Panc1 (cell line): ENCODE measurements around the gene CREB3L1. TPM values are rescaled to one million over a fixed set of nuclear protein-coding genes. Genes with fewer than 3 reads are reported as not detected.

Experiments
- ATAC-seq: fragments of 200-7000 bp; cut with Tn5 transposase; 2 replicates; pipeline ENCODE4 v1.9.1; 2020; ENCODE audit warnings: mild to moderate bottlenecking, moderate library complexity
- BruUV-seq: library from RNA; stranded (reverse); fragments of 400-500 nt; replicated peaks from 2 replicates; lab custom pipeline; 2021; lab: Mats Ljungman, UMichigan
- CTCF ChIA-PET: fragments of 300-600 bp; sonication (Branson Sonifier 250); formaldehyde crosslinking; loops from one replicate; lab custom pipeline; 2022; ENCODE audit warnings: antibody characterized with exemption; lab: Charles Lee
- POLR2A ChIA-PET: fragments of 300-600 bp; sonication (Branson Sonifier 250); formaldehyde crosslinking; loops from one replicate; lab custom pipeline; 2022; ENCODE audit warnings: antibody characterized with exemption; lab: Charles Lee
- DNase-seq: peaks from one replicate; pipeline ENCODE4 v3.0.0-alpha.2; 2010; ENCODE audit warnings: low read depth, low spot score
- H3K27ac ChIP-seq: 2 replicates; pipeline ENCODE4 v1.5.1; 2011; ENCODE audit warnings: mild to moderate bottlenecking, low read length, inconsistent platforms
- H3K27me3 ChIP-seq: fragments of 200-500 bp; sonication (Bioruptor generic); 2 replicates; pipeline ENCODE4 v1.6.0; 2014; ENCODE audit warnings: low read length, inconsistent platforms; ENCODE audit not compliant: control insufficient read depth, insufficient read depth
- H3K36me3 ChIP-seq: fragments of 200-500 bp; sonication (Bioruptor generic); 2 replicates; pipeline ENCODE4 v1.5.1; 2014; ENCODE audit warnings: inconsistent platforms, mild to moderate bottlenecking, low read length, moderate library complexity; ENCODE audit not compliant: control insufficient read depth, insufficient read depth
- H3K4me1 ChIP-seq: 2 replicates; pipeline ENCODE4 v1.5.1; 2011; ENCODE audit warnings: inconsistent platforms, mild to moderate bottlenecking, low read length, moderate library complexity; ENCODE audit not compliant: control insufficient read depth, insufficient read depth
- H3K4me3 ChIP-seq, 2 experiments: 2 replicates each; pipeline ENCODE4 v1.5.1; 2011 to 2012; ENCODE audit warnings: low read depth in 2 of 2, low read length in 2 of 2, mild to moderate bottlenecking in 2 of 2, inconsistent platforms in 1 of 2, moderate library complexity in 1 of 2
- H3K9me3 ChIP-seq: fragments of 200-500 bp; sonication (Bioruptor generic); 2 replicates; pipeline ENCODE4 v1.5.1; 2014; ENCODE audit warnings: low read depth, mild to moderate bottlenecking, inconsistent platforms, low read length, moderate library complexity; ENCODE audit not compliant: control insufficient read depth, insufficient read depth
- POLR2AphosphoS5 ChIP-seq: IDR thresholded peaks from 2 replicates; pipeline ENCODE4 v1.6.1; 2012; ENCODE audit warnings: mild to moderate bottlenecking, low read depth, low read length, moderate library complexity
- SIN3A ChIP-seq: IDR thresholded peaks from 2 replicates; pipeline ENCODE4 v1.6.1; 2012; ENCODE audit warnings: low read depth, mild to moderate bottlenecking, low read length, moderate library complexity, borderline replicate concordance; ENCODE audit not compliant: insufficient read depth
- TCF7L2 ChIP-seq: IDR thresholded peaks from 2 replicates; pipeline ENCODE4 v1.6.1; 2011; ENCODE audit warnings: mild to moderate bottlenecking, low read depth, low read length, inconsistent platforms
- in situ Hi-C: cut with HindIII; loops from 2 replicates; pipeline ENCODE4 v1.10.0; 2016; ENCODE audit warnings: low sequenced_read_pairs, low pct_unique_long_range_greater_than_20kb
- intact Hi-C: fragments of 100-400 bp; cut with micrococcal nuclease; formaldehyde crosslinking; loops from one replicate; pipeline ENCODE4 v1.10.0; 2022; ENCODE audit not compliant: unreplicated experiment
- total RNA-seq: library from RNA; stranded (reverse); gene quantifications from one replicate; pipeline ENCODE4 v1.2.1, GENCODE V29; 2021; ENCODE audit not compliant: unreplicated experiment
- TF ChIP-seq, protein P1 (sequence below): fragments of 450-650 bp; IDR thresholded peaks from 2 replicates; pipeline ENCODE4 v1.5.1; 2017; ENCODE audit warnings: mild to moderate bottlenecking
- TF ChIP-seq, protein P2 (sequence below), 2 experiments: IDR thresholded peaks; 2 replicates each; pipeline ENCODE4 v1.6.1; 2011 to 2012; ENCODE audit warnings: low read depth in 2 of 2, control low read depth in 1 of 2, low read length in 1 of 2, mild to moderate bottlenecking in 1 of 2, moderate library complexity in 1 of 2; ENCODE audit not compliant: insufficient read depth in 1 of 2

CREB3L1 gene
- total RNA-seq, 1 experiment from 2014 or later, result 35.6 TPM

DNA sequence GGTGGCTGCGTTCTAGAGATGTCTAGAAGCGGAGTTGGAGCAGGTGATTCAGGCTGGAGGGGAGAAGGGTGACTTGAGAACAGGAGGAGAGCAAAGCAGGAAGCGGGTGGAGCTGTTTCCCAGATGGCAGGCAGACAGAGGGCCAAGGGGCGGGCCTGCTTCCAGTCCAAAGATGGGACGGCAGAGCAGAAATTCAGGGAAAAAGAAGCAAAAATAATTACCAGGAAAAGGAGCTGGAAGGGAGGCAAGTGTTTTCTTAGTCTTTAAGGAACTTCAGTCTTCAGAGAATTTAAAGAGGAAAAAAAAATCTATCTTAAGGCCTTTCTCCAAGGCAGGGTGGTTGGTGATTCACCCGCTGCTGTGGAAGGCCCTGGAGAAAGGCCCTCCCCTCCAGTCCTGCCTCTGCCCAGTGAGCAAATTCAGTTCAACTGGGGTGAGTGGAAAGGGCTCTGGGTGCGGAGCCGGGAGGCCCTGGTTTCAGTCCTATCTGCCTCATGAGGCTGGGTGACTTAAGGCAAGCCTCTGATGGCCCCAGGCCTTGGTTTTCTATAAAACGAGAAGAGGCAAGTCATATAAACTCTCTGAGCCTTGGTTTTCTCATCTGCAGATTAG, 4.5 kb upstream of the CREB3L1 start:
- H3K27ac ChIP-seq, result peak overlapping the region; percentile 81
- ChIA-PET CTCF (interaction anchor here (1.7 kb wide), 1 partner anchor 34 kb away, joined by 5 read pairs; no protein-coding TSS in a partner anchor), POLR2A (no interaction called here)
- TF ChIP-seq SIN3A (no peak), TCF7L2 (no peak), POLR2AphosphoS5 (no peak)
- TF ChIP-seq, protein P1, sequence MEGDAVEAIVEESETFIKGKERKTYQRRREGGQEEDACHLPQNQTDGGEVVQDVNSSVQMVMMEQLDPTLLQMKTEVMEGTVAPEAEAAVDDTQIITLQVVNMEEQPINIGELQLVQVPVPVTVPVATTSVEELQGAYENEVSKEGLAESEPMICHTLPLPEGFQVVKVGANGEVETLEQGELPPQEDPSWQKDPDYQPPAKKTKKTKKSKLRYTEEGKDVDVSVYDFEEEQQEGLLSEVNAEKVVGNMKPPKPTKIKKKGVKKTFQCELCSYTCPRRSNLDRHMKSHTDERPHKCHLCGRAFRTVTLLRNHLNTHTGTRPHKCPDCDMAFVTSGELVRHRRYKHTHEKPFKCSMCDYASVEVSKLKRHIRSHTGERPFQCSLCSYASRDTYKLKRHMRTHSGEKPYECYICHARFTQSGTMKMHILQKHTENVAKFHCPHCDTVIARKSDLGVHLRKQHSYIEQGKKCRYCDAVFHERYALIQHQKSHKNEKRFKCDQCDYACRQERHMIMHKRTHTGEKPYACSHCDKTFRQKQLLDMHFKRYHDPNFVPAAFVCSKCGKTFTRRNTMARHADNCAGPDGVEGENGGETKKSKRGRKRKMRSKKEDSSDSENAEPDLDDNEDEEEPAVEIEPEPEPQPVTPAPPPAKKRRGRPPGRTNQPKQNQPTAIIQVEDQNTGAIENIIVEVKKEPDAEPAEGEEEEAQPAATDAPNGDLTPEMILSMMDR, result no peak
- TF ChIP-seq, protein P2, sequence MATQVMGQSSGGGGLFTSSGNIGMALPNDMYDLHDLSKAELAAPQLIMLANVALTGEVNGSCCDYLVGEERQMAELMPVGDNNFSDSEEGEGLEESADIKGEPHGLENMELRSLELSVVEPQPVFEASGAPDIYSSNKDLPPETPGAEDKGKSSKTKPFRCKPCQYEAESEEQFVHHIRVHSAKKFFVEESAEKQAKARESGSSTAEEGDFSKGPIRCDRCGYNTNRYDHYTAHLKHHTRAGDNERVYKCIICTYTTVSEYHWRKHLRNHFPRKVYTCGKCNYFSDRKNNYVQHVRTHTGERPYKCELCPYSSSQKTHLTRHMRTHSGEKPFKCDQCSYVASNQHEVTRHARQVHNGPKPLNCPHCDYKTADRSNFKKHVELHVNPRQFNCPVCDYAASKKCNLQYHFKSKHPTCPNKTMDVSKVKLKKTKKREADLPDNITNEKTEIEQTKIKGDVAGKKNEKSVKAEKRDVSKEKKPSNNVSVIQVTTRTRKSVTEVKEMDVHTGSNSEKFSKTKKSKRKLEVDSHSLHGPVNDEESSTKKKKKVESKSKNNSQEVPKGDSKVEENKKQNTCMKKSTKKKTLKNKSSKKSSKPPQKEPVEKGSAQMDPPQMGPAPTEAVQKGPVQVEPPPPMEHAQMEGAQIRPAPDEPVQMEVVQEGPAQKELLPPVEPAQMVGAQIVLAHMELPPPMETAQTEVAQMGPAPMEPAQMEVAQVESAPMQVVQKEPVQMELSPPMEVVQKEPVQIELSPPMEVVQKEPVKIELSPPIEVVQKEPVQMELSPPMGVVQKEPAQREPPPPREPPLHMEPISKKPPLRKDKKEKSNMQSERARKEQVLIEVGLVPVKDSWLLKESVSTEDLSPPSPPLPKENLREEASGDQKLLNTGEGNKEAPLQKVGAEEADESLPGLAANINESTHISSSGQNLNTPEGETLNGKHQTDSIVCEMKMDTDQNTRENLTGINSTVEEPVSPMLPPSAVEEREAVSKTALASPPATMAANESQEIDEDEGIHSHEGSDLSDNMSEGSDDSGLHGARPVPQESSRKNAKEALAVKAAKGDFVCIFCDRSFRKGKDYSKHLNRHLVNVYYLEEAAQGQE (IDR thresholded peaks at IDR 0.05; ENCODE audit: insufficient read depth in 1 of 2, low read depth in 2 of 2, low read length in 1 of 2), result no peak
- intact Hi-C loops, result no loop called here
- H3K4me3 ChIP-seq, result no peak overlapping the region
- H3K9me3 ChIP-seq, result no peaks in the 10 kb centered on the region
- ATAC-seq, result peak; percentile 52
- in situ Hi-C loops, result no loop called here
- BruUV-seq, result no TSS peak
- no peak for DNase-seq
- no peaks in the 10 kb centered on the region for H3K36me3 ChIP-seq
- peaks cover 40% of the 10 kb centered on the region for H3K4me1 ChIP-seq
- H3K27me3 ChIP-seq, result no peaks in the 10 kb centered on the region; the same call in 1 of the 2 replicates

DNA sequence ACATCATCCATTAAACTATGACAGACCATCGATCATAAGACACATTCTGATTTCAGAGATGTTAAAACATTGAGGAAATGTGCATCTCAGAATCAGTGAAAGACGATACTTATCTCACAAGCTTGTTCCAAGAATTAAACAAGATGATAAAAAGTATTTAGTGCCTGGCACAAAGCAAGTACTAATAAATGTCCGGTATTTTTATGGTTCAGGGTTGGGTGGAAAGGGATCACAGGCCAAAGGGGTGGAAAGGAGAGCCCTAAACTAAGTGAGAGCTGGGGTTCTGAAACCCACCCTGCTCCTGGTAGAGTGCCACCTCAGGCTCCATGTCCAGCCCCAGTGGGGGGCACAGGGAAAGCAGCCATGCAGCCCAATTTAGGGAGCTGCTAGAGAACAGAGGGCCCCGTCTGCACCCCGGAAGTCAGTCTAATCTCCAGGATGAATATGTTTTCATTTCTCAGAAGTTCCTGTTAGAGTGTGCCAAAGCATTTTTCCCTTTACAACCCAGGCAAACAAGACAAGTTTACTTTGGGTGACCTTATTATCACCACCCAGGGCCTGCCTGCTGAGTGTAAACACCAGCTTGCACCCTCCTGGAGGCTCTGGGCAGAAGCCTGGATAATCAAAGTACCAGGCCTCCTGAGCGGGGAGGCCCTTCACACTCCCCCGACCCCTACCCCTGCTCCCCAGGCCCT, 3.8 kb upstream of the CREB3L1 start:
- POLR2A ChIA-PET, result interaction anchor here (0.6 kb wide), 2 partner anchors 23 to 32 kb away, joined by 4 to 6 read pairs; no protein-coding TSS in a partner anchor
- peaks cover 40% of the 10 kb centered on the region for H3K4me1 ChIP-seq
- H3K27me3 ChIP-seq, result no peaks in the 10 kb centered on the region; the same call in 1 of the 2 replicates
- BruUV-seq, result no TSS peak
- CTCF ChIA-PET, result interaction anchor here (0.5 to 1.7 kb wide), 4 partner anchors 34 to 107 kb away, joined by 3 to 5 read pairs (median 4); no protein-coding TSS in a partner anchor
- H3K4me3 ChIP-seq, result no peak overlapping the region
- ATAC-seq, result peak; percentile 75
- no peaks in the 10 kb centered on the region for H3K9me3 ChIP-seq
- peak overlapping the region; percentile 81 for H3K27ac ChIP-seq
- DNase-seq, result no peak
- intact Hi-C loops, result no loop called here
- peak; percentile 95 for TF ChIP-seq POLR2AphosphoS5
- TF ChIP-seq, protein P2 (IDR thresholded peaks at IDR 0.05; ENCODE audit: insufficient read depth in 1 of 2, low read depth in 2 of 2, low read length in 1 of 2), result peak in 1 of 2 experiments; percentile 23; a peak in 1 of 4 replicates
- TF ChIP-seq TCF7L2, result peak; percentile 98
- TF ChIP-seq, protein P1, result no peak
- no peak for TF ChIP-seq SIN3A
- in situ Hi-C loops, result no loop called here
- no peaks in the 10 kb centered on the region for H3K36me3 ChIP-seq
